ENCODE data around the gene PLEK. TPM values are rescaled to one million over a fixed set of nuclear protein-coding genes. Genes with fewer than 3 reads are reported as not detected.

The PLEK gene
- total RNA-seq, 2 donors from 2014 or later = 2.6 to 7.8 TPM

GRCh38 chr2:68404893-68405799 lies 40.1 kb downstream of the PLEK start:
- no peak for ATAC-seq
- DNase-seq = no peak
- intact Hi-C loops (cut with DNase I, micrococcal nuclease) = no loop called here

DNA sequence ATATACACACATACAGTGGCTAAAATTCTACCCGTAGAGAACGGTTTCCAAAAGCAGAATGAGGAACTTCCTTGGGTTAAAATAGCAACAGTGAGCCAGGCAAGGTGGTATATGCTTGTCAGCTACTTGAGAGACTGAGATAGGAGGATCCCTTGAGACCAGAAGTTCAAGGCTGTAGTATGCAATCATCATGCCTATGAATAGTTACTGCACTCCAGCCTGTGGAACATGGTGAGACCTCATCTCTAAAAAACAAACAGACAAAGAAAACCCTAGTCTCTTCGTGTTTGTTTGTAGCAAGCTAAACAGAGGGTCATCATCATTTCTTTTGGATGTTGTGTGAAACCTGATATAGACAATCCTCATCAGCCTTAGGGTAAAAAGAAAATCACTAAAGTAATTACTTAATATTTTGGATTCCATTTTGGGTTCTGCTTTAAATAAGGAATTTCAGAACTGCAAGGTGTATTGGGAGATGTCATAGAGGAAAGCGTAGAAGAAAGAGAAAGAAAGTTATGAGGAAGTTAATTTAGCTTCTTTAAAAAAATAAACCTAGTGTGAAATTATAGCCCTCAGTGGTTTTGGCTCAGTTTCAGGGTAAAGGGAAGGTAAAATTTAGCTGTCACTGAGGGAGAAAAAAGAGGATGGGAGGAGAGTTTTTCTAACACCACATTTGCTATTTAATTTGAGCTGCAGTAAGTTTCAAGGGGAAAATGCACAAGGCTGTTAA lies 46.5 kb downstream of the PLEK start:
- no peak for ATAC-seq
- intact Hi-C loops (cut with DNase I, micrococcal nuclease) = no loop called here

DNA sequence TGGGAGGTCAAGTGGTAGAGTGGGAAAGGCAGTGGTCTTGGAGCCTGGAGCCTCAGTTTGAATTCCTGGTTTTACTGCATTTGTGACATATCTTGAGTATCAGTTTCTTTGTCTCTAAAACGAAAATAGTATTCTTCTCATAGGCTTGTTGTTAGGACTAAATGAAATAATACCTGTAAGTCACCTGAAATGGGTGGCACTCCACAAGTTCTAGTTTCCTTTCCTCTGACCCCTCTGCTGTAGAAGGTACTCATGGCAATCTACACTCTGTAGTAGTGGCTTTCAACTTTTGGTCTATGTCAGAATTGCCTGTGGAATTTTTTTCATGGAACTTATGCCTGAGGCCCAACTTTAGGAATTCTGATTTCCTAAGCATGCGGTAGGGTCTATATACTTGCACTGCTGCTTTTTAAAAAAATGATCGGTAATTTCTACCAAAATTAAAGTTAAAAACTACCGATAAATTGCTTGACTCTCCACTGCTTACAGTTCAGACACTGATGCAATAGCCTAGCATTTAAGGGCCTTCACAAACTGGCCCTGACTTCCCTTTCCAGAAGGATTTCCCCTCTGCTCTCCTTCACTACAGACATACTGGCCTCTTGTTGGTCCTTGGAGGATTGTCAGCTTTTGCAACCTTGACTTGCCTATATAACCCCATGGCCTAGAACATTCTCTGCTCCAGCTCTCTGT lies 47.2 kb downstream of the PLEK start:
- ATAC-seq (no peak), DNase-seq (no peak)
- intact Hi-C loops (cut with DNase I, micrococcal nuclease) = no loop called here

More for the DNA sequence above, 46.5 kb downstream of the PLEK start:
- DNase-seq = no peak

- intact Hi-C loops (cut with DNase I, micrococcal nuclease) = no loop called here
- DNase-seq (no peak), ATAC-seq (no peak)
Observed at GRCh38 chr2:68413466-68413865, 48.4 kb downstream of the PLEK start.

GRCh38 chr2:68414452-68414851 lies 49.4 kb downstream of the PLEK start:
- ATAC-seq (no peak), DNase-seq (no peak)
- intact Hi-C loops (cut with DNase I, micrococcal nuclease) = no loop called here

DNA sequence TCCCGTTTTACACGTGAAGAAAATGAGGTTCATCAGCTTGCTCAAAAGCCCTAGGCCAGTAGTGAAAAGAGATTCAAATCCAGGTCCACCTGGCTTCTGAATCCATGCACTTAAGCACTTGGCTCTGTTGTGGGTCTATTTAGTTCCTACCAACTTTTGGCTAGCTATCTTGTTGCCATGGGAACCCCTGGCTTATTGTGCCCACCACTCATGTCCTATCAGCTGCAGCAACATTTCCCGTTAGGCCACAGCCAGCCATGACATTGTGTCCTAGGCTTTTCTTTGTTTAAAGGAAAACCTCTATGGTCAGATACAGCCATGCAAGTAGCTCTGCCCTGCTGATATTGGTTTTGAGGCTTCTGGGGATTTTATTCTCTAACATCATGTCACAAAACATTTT lies 49.8 kb downstream of the PLEK start:
- intact Hi-C loops (cut with DNase I, micrococcal nuclease) = no loop called here
- ATAC-seq (no peak), DNase-seq (no peak)

DNA sequence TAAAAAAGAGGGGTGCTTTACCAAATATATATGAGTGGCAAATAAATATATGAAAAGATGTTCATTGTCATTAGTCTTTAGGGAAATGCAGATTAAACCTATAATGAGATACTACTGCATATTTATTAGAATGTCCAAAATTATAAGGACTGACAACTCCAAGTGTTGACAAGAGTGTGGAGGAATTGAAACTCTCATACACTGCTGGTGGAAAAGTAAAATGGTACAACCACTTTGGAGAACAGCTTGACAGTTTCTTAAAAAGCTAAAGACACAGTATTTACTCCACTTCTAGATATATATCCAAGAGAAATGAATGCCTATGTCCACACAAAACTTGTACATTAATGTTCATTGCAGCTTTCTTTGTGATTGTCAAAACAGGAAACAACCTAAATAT lies 50.4 kb downstream of the PLEK start:
- DNase-seq = no peak
- intact Hi-C loops (cut with DNase I, micrococcal nuclease) = no loop called here
- ATAC-seq = no peak

GRCh38 chr2:68416081-68416675 lies 51.1 kb downstream of the PLEK start:
- ATAC-seq = no peak
- DNase-seq = no peak
- intact Hi-C loops (cut with DNase I, micrococcal nuclease) = no loop called here

DNA sequence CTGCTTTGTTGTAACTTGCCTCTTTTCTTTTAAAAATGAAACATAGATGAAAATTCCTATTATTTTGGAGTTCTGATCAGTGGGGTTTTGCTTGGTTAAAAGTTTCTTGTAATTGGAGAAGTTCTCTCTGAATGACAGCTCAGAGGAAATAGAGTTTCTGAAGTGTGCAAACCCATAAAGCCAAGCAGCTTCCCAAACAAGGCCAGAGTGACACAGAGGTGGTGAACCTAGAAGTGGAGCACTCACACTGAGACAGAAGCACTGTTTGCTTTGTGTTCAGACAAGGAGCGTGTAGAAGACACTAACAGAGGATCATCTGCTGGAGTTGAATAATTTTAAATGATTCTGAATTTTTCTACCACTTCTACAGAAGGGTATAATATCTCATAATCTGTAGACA lies 52.8 kb downstream of the PLEK start:
- ATAC-seq = no peak
- no peak for DNase-seq
- intact Hi-C loops (cut with DNase I, micrococcal nuclease) = no loop called here

DNA sequence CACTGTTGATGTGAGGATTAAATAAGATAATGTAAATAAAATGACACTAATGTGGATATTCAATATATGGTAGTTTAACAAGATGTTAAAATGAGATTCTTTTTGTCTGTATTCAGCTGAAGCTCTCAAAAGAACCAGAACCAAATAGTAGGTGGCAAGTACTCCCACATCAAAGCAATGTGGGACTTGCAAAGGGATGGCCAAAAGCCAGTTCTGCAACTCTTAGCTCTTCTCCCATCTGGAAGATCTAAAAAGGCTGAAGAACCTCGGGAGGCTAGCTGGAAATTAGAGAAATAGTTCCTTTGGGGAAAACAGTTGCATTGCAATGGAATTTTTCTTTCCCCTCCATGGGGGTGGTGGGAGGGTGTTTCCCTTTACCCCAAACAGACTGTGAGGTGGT lies 53.3 kb downstream of the PLEK start:
- DNase-seq (no peak), ATAC-seq (no peak)
- intact Hi-C loops (cut with DNase I, micrococcal nuclease) = no loop called here

- intact Hi-C loops (cut with DNase I, micrococcal nuclease) = no loop called here
- no peak for ATAC-seq
- DNase-seq = no peak
Observed at GRCh38 chr2:68418855-68419254, 53.8 kb downstream of the PLEK start.

DNA sequence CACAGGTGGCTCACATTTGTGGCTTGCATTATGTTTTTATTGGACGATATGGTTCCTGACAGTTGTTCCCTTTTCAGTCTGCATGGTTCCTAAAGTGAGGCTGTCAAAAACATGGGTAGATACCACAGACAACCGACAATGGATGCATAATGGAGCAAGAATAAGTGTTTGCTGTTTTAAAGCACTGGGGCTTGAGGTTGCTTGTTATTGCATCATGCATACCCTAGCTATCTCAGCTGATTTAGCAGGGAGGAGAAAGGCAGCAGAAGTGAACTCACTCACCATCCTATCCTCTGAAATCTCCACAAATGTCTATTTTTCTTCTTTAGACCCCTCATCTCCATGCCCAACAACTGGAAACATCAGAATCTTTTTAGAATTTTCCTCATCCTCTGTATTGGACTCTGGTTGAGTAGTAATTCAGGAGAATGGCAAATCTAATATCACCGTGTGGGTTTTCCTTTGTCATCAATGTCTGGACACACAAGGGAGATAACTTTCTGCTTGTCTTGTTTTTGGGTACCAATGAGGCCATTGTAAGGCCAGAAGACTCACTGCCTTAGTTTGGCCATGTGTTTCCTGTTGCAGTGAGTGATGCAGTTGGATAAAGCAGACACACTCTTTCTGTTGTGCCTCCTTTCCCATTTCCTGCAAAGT lies 55.3 kb downstream of the PLEK start:
- no peak for ATAC-seq
- intact Hi-C loops (cut with DNase I, micrococcal nuclease) = no loop called here
- no peak for DNase-seq

DNA sequence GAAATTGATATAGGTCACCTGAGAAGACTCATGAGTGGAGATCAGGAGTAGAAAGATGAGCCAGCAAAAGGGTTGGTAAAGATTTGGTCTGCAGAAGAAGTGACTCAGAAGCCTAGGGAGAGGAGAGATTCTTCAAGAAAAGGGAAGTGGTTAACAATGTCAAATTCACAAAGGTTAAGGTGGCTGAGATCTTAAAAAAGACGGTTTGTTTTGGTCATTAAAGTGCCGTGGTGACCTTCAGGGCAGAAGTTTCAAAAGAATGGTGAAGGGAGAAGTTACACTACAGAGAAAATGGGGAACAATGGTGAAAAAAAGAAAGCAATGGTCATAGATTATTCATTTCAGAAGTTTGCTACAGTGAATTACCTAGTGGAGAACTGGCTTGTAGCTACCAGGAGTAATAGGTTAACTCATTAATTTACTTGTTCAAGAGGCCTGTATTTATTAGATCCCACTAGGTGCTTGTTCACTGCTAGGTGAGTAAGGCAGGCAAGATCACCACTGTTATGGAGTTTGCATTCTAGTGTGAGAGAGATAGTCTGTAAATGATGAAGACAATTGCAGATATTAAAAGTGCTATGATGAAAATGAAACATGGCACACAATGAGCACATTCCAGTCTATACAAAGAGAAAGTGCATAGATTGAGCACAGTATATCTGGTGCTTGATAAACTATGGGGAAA lies 59.0 kb downstream of the PLEK start:
- DNase-seq (no peak), ATAC-seq (no peak)
- intact Hi-C loops (cut with DNase I, micrococcal nuclease) = no loop called here

DNA sequence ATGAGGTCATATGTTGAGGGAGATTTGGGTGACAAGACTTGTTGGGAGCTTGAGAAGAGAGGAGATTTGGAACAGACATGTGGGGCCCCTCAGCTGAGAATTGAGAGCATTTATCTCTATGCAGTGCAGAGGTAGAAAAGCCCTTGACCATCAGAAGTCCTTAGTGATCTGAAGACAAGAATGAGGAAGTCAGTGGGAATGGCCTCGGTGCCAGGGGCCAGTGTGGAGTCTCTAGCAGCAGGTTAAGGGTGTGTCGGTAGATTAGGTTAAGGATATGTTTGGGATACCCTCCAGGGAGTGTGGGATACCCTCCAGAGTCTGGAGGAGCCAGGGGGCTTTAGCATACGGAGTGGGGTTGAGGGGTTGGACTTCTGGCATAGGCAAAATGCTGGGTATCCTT lies 60.4 kb downstream of the PLEK start:
- ATAC-seq (no peak), DNase-seq (no peak)
- intact Hi-C loops (cut with DNase I, micrococcal nuclease) = no loop called here

DNA sequence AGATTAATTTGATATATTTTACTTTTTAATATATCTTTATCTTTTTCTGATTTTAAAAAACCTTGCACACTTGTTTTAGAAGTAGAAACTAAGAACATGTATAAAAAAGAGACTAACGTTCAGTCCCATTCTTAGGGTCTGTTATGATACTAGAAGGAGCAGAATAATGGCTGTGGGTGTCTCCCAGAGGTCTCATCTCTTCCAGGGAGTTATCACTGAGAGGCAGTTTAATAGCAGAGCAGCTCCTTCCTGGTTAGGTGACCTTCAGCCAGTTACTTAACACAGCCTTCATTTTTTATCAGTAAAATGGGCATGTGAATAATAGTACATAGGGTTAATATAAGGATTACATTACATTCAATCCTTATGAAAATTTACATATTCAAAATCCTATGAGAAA lies 61.4 kb downstream of the PLEK start:
- ATAC-seq (no peak), DNase-seq (no peak)
- intact Hi-C loops (cut with DNase I, micrococcal nuclease) = no loop called here

DNA sequence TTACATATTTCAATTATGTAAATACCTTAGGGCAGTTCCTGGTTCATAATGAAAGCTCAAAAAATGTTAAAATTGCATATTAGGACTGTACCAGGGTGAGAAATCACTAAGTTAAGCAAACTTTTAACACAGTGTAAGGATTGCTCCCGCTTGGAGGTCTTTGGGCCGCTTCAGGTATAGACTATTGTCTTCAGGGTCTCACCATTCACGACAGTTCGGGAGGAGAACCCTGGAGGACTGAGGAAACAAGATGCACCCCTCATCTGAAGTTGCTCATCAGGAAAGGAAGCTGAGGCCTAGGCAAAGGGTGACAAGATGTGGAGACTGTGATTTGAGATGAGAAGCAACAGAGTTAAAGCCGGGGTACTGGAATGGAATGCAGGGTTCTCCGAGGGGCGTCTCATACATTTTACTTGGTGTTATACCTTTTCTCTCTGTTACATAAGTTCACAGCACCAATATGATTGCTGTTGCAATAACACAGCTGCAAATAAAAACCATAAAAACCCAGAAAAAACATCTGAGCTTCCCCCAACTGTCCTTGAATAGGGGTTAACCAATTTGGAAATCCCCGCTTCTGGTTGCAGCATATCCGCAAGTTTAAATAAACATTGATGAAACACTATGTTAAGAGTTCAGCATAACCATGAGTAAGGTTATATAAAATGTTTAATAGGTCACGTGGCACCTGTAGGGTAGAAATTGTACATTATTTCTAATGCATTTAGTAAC lies 61.9 kb downstream of the PLEK start:
- ATAC-seq (no peak), DNase-seq (no peak)
- intact Hi-C loops (cut with DNase I, micrococcal nuclease) = no loop called here

GRCh38 chr2:68428126-68428525 lies 63.0 kb downstream of the PLEK start:
- intact Hi-C loops (cut with DNase I, micrococcal nuclease) = no loop called here
- DNase-seq (no peak), ATAC-seq (no peak)

GRCh38 chr2:68428746-68429145 lies 63.7 kb downstream of the PLEK start:
- ATAC-seq = no peak
- DNase-seq = no peak
- intact Hi-C loops (cut with DNase I, micrococcal nuclease) = no loop called here

All from left colon (tissue), 2 donors.